D341Med (cell line): Measurements from ENCODE around the gene TBCCD1.
"Not testable (repeated sequence)": the region's sequence is repeated elsewhere in the genome, so short reads cannot be mapped to it uniquely, and the experiment has no call there.

Experiments
- DNase-seq: peaks from one replicate; pipeline ENCODE4 v3.0.0; 2012; ENCODE audit warnings: low spot score

The TBCCD1 gene

DNA sequence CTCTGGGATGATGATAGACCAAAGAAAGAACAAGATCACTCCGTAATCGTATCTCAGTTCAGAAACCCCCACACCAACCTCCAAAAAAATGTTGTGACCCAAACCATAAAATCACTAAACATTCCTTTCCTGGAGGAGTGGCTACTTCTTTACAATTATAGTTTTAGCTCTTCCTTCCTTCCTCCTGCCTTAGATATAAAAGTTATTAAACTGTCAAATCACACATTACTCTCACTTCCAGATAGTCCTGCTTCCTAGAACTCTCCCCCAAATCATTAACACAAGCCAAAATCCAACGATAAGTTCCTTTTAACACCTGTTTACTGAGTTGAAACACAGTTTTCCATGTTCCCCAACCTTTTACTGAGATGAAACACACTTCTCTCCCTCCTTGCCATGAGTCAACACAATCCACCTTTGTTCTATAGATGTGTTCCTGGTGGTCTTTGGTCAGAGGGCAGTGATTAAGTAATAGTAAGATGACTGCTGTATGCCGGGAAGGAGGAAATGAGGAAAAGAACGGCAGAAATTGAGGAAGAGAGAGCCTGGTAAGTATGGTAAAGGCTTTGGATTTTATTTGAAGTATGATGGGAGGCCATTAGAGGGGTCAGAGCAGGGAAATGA, 14.6 kb downstream of the TBCCD1 start:
- no peak for DNase-seq

DNA sequence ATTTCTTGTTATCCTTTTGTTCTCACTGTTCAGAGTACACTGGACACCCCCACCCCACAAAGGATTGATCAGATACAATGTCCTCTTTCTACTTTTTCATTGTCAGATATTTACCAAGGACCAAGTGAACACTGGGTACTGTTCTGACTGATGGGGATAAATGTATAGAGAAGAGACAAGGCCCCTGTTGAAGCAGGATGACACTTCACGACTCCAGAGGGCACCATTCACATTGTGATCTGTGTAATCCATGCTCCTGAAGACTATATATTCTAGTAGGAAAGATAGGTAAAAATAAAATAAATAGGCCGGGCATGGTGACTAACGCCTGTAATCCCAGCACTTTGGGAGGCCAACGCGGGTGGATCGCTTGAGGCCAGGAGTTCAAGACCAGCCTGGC, 15.8 kb downstream of the TBCCD1 start:
- DNase-seq = no peak

DNA sequence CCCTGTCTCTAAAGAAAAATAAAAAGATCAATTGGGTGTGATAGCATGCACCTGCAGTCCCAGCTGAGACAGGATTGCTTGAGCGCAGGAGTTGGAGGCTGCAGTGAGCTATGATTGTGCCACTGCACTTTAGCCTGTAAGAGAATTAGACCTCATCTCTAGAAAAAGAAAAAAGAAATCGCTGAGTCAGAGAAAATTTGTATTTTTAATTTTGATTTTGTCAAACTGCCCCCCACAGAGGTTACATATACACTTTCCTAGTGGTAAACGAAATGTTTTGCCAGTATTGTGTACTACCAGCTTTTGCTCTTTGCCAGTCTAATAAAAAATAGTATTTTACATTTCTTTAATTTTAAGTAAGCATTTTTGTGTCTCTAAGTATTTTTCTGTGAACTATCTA, 17.6 kb downstream of the TBCCD1 start:
- no peak for DNase-seq

DNA sequence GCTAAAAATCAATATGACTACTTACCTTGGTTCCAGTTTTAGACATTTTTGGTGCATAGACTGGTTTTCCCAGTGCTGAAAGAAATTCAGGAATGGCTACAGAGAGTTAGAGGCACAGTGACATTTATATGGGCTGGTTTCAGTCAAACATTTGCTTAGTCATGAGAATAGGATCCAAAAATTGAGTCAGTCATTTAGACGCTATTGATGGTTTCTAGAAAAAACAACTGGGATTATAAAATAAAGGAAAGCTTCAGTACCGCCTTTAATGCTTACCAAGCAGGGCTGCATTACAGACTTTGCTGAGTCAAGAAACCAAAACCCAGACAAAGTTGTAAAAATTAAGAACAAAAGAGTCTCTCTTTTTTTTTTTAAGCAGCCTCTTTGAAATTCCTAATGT, 22.9 kb downstream of the TBCCD1 start, which contains the start of gene CRYGS:
Gene CRYGS, minus strand, starts transcription at position 100 of the 400 bp plus-strand sequence. Its CDS starts 54 bp downstream, at position 46.
- DNase-seq = no peak

DNA sequence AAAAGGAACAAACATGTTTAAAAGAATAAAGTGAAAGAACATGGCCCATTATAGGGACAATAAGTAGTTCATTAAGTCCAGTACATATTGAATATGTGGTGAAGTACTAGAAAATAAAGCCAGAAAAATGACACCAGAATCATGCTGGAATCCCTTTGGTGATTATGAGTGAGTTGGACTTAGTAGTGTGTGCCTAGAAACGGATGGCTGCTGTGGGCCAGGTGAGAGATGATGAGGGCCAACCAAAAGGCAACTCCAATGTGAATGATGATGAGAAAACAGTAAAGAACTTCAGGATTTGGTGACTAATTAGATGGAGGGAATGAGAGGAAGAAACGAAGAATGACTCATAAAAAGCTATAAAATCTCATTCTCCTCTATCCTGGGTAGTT, 26.3 kb downstream of the TBCCD1 start:
- DNase-seq = no peak

DNA sequence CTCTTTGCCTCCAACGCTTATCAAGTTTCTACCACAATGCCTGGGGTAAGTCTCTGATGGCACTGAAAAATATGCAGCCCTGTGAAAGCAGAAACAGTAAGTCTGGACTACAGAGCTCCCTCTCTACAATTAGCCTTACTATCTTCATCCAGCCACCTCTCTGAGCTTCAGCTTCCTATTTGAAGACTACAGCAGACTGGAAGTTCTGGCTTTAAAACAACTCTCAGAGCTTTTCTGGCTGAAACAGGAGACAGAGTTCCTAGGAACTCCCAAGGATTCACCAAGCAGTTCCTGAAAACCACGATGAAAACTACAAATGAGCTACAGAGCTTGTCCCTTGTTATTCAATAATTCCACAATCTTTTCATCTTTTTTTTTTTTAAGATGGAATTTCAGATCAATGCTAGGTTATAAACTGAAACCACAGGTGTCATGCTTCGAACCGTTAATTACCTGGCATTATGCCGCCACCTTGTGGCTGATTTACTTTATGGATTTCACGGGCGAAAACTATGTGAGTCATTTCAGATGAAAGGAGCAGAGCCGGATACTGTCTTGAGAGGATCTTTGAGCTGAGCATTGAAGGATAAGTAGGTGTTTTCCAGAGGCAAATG, 26.8 kb downstream of the TBCCD1 start:
- peak; percentile 55 for DNase-seq

DNA sequence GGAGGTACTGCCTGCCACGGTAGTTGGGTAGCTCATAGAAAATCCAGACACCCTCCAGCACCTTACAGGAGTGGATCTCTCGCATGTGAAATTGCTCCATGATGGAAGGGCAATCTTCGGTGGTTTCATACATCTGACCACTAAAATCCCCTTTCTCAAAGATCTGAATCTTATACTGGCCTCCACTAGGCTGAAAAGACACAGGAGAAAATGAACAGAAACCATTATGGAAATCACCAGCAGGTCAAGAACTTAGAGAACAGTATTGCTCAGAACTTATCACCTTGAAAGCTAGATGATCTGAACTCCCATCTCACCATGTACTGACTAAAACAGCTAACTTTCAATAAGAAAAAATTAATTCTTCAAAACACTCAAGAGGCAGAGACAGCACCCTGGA, 28.4 kb downstream of the TBCCD1 start:
- DNase-seq = no peak

DNA sequence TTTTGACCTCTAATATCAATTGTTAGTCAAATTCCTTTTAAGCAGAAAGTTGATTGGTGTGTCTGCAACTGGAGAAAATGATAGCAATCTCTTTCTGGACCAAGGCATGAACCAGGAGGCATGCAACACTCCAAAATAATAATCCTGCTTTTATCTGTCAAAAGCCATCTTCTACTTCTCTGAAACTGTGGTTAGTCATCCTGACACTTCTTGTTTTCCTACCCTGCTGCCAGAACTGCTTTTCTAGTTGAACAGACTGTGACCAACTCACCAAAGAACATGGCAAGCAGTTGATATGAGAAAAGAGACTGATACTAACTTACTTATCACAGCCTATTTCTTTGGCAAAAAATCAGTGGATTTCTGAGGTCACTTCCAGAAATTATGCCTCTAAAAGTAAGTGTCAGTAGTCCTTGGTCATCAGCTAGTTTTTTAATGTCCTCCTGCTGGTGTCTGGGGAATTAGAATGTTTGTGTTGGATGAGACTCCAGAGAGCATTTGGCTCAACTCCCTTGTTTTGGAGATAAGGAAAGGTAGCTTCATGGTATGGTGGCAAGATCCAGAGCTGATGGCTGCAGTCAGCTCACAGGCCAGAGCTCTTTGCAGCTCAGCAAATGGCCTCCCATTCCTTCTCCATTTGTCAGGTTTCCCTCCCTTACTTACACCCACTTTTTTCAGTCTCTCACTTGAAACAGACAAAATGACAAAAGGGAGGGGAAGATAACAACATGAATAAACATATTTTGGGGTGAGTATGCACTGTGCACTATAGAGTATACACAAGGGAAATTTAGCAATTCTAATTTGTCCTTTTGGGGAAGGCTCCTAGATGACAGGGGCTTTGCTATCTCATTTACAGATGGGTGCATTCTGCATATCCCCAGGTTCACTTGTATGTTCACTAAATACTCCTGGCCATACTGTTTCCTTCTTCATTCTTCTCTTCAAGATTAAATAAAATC, 30.0 kb downstream of the TBCCD1 start:
- no peak for DNase-seq

DNA sequence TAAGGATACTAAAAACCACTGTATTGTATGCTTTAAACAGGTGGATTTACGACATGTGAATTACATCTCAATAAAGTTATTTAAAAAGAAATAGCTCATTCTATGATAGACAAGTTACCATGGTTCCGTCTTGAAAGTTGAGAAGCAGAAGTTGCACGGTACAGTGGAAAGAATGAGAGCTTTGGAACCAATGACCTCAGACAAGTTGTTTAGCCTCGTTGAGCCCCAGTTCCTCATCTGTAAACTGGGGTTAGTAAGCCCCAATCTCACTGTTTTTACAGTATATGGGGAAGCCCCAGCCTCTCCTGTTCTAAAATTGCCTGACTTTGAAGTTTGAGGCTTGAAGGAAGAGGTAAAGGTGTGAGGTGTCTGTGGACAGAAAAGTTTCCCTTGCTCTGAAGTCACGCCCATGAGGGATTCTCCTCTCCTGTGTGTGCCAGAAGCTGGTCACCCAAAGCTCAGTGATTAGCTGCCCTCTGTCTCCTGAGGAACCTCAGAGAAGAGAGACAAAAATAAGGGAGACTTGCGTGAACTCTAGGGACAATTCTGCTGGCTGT, 32.9 kb downstream of the TBCCD1 start:
- DNase-seq = no peak

DNA sequence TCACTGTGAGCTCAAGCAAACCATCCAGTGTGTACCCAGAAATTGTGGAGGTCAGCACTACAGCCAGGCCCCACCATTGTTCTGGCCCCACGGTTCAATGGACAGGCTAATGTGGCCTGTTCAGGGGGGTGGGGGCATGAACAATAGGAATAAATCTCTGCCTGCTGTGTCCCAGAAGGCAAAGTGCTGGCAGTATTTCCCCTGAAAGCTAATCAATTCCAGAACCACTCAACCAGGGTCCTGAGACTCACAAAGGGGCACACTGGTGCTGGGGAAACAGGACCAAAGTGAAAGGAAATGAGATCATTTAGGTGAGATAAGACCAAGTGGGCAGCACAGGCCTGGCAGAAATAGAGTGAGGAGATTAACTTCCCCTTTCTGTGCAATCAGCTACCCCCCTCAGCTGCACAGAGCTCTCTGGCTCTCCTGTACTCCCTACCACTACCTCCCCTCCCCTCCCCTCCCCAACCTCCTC, 34.5 kb downstream of the TBCCD1 start:
- DNase-seq = no peak

DNA sequence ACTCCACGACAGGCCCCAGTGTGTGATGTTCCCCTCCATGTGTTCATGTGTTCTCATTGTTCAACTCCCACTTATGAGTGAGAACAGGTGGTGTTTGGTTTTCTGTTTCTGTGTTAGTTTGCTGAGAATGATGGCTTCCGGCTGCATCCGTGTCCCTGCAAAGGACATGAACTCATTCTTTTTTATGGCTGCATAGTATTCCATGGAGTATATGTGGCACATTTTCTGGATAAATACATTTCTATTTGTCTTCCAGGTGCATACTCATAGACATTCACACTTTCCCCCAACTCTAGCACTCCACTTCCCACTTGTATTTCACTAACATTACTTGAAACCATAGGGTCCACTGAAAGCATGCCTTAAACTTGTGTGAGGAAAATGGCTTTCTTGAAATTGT, 35.4 kb downstream of the TBCCD1 start:
- DNase-seq = not testable (repeated sequence)

DNA sequence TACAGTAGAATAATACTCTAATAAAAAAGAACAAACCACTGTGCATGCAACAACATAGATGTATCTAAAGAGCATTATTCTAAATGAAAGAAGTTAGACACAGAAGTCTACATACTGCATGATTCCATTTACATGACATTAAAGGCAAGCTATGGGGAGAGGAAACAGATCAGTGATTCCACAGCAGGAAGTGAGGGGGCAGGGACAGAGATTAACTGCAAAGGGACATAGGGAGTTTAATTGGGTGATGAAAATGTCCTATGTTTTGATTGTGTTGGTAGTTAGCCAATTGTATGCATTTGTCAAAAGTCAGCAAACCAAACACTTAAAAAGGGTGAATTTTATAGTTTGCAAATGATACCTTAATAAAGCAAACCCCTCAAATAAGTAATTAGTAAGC, 36.7 kb downstream of the TBCCD1 start:
- no peak for DNase-seq

DNA sequence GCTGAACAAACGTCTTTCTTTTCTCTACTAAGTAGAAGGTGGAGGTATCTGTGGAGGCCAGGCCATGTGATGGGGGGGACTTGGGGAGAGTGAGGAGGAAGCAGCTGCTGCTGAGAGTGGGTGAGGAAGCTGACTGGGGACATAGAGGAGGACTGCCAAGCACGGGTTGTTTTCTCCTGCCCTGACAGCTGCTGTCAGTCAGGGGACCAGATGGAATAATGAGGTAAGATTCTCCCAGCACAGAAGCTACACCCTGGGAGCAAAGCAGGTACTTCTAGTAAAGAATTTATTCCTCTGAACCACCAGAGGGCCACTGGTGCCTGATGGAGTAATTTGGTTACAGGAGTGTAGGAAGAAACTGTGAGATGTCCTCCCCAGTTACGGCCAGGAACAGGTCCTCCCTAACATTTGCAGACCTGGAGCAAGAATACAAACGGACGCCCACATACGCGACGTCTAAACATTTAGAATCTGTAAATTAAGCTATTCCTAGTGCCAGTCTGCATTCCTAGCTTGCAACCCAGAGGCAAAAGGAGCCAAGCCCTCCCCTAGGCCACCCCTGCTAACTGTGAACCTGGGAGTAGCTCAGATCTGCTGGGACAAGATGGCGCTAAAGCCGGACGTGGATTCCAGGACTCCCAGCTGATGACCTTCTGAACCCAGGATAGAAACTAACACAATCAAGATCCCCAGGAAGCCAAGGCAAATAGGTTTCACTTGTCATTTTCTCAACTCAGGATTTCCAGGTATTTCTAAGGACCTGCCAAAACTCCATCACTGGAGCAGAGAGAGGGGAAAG, 37.7 kb downstream of the TBCCD1 start:
- no peak for DNase-seq

DNA sequence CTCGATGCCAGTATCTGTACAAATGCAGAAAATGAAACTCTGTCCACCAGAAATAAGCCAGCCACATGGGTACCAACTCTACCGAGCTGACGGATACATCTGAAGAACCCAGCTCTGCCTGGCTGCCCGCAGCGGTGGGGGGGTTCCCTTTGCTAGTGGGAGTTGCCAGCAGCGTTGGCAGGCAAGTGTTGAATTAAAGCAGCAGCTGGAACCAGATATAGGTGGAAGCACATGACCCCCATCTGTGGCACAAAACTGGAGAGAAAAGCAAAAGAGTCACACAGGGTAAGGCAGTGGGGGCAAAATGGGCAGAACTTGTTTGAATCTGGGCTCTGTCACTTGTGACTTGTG, 40.9 kb downstream of the TBCCD1 start:
- DNase-seq = no peak

DNA sequence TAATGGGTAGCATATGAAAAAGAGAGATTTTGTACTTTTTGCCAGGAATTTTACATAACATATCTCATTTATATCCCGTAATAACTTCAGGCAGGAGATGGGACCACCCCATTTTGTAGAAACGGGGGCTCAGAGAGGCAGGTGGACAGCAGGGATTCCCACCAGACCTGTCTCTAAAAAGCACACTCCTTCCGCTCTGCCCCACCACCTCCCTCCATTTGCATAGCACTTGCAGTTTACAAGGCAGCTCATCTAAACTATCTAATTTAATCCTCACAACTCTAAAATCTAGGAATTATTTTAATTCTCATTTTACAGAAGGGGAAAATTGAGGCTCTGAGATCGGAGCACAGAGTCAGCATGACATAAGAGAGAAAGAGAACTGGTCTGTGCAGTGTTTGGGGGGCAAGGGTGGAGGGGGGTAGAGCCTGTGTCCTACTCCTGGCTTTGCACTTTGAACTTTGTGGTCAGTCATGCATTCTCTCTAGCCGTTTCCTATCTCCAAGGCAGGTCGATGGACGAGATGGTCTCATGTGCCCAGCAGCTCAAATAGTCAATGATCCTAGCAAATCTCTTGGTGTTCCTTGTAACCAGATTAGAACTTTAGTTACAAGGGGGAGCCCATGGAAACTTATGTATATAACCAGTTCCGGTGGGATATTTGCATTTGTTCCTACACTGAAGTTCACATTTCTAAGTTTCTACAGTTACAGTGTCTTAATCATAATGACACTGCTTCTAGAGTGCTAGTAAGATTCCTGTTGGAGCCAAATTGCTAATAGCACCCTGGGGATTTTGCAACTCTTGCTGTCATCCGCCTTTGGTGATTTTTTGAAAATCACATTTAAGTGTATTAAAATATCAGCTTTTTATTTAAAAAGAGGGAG, 41.5 kb downstream of the TBCCD1 start:
- no peak for DNase-seq

DNA sequence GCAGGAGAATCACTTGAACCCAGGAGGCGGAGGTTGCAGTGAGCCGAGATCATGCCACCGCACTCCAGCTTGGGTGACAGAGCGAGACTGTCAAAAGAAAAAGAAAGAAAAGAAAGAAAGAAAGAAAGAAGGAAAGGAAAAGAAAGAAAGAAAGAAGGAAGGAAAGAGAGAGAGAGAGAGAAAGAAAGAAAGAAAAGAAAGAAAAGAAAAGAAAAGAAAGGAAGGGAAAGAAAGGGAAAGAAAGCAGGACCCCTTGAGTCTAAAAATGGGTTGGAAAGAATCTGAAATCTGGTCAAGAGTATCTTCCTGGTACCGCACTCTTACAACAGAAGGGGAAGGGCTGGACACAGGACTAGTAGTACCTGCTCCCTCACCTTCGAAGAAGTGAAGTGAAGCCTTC, 42.5 kb downstream of the TBCCD1 start:
- DNase-seq = no peak

DNA sequence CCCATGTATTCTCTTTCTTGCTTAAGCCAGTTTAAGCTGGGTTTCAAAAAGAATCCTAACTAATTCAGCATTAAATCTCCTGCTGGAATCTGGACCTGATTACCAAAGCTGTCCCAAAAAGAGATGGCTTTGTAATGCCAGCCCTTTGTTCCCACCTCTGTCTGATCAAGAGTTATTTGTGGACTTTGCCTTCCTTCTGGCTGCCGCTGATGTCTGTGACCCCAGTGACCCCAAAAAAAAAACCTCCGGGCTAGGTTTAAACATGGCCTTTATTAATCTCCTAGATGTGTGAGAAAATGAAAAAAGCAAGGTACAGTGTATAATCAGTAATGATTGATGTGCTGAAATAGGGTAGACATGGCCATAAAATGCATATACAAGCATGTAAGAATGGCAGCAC, 43.7 kb downstream of the TBCCD1 start:
- no peak for DNase-seq

DNA sequence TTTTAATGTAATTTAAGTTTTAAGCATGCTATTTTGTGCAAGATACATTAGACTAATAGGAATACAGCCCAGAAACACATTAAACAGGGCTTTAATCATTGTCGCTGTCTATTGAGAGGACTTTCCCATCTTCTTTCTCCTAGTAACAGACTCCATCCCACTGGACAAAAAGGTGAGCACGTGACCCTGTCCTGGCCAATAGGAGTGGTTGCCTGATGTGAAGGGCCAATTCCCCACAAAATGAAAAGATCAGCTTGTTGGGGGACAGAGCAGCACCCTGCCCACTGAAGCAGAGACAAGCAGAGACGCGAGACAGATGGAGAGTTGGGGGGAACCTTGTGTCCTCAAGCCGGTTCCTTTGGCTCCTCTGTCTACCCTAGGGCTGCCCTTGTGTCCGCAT, 44.1 kb downstream of the TBCCD1 start:
- no peak for DNase-seq

DNA sequence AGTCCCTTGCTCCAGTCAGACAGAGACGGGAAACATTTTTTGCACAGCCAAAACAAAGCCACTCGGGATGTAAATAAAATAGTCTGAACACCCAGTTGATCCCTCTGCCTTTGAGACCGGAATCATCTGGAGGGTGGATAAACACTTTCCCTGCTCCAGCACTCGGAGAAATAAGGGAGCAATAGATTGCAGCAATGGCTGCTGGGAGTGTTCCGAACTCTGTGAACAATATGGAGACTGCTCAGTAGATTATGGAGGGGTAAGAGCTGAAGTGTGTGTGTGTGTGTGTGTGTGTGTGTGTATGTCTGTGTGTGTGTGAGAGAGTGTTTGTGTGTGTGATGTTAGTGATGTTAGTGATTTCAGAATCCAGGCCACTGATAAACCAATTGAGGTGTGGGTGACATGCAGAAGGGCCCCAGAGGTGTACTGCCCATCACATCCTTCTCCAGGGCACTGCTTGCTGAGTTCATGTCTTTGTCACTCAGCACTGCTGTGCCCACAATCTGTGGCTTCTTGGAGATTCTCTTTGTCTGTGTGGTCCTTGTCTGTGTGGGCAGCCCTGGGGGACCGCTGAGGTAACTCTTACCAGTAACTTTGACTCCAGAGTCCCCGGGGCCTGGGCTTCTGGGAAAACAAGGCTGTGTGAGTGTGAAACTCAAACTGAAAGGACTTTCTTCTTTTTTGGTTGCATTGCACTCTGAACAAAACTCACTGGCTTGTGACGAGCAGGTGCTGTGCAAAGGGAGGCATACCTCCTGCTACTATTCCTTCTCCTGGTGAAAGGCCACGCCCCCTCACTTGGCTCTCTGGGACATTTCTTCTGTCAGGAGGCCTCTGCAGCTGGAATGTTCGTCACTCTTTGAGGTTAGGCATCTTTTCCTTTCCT, 45.9 kb downstream of the TBCCD1 start:
- no peak for DNase-seq

DNA sequence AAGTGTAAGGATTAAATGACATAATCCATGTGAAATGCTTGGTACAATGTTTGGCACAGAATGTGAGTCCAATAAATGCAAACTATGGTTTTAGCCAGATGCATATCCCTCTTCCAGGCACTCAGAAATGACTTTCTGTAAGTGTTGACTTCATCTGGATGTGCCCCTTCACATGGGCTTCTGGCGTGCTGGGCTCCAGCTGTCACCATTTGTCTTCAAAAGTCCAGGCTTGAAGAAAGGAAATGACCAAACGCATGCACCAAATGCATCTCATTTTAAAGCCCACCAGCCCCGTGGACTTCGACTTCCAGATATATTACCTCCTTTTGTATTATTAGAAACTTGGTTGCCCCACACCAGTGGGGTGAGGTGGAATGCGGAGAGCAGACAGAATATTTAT, 46.7 kb downstream of the TBCCD1 start:
- DNase-seq = no peak
